GM18907 (cell line): ENCODE data around the gene VPS37B.
"Not testable (repeated sequence)": the region's sequence is repeated elsewhere in the genome, so short reads cannot be mapped to it uniquely, and the experiment has no call there.

ENCODE experiments used
- ATAC-seq: cut with Tn5 transposase; IDR thresholded peaks from one replicate; pipeline ENCODE4 v1.9.1; 2021; ENCODE audit warnings: mild to moderate bottlenecking, moderate library complexity; ENCODE audit not compliant: unreplicated experiment

VPS37B gene

DNA sequence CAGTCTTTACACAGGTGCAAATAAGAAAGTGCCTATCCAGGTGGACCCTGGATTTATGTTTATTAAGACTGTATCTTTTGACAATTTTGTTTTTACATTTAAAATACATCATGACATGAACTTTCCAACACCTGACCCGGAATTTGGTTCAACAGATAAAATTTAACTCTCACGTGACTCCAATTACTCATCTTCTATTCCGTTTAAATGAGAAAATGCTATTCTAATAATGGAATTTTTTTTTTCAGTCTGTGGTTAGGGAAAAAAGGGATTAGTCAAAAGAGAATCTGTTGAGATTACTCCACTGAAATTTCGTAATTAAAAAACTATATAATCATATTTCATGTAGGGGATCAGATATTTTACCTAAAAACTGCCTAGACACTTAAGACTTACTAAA is 11.1 kb downstream of the VPS37B start:
- ATAC-seq = no peak

DNA sequence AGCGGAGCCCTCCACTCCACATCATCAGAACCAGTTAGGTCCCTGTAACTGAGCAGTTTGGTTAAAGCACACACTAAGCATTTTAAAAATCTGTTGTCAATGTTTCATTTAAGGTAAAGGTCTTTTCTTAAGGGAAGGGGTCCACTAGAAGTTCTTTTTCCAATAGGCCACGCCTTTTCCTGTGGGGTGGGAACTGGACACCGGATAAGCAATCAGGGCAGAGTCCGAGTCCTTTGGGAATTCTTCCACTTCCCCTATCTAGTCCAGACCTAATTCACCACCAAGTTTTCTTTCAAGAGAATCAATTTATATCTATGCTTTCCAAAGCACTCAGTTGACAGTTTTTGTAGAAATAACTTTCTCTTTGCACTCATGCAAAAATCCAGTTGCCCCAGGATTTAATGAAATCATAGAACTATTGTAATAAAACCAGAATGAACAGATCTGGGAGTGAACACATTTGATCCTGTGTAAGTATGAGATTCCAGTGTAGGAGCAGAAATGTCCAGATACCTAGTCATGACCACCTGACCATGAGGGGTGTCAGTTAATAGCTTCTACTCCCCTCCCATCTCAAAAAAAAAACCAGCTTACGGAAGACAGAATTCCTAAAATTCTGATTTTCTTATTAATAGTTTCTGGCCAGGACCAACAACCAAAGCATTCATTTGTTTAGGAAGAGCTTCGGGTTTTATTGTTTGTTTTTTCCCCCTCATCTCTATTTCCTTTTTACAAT is 11.7 kb downstream of the VPS37B start:
- no peak for ATAC-seq

DNA sequence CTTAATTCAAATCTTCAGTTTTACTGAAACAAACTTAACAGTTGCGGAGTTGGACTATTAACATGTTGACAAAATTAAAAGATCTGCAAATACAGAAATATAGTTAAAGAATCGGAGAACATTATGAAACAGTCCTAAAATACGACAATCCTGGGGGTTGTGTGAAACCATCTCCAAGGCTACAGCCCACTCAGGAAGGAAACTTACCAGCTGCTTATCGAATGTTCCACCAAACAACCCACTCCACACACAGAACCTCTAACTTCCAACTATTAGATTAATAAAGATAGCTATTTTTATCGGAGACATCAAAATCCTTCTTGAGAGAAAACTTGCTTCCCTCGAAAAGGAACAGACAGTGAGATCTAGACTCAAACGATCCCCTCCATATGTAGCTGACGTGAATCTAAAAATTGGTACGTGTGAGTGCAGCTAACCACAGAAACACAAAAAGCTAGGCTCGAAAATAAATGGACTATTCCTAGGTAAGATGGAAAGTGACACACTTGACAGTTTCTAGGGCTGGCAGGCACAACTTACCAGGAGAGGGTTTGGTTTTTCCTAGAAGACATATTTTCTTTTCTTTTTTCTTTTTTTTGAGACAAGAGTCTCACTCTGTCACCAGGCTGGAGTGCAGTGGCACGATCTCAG is 12.9 kb downstream of the VPS37B start:
- no peak for ATAC-seq

DNA sequence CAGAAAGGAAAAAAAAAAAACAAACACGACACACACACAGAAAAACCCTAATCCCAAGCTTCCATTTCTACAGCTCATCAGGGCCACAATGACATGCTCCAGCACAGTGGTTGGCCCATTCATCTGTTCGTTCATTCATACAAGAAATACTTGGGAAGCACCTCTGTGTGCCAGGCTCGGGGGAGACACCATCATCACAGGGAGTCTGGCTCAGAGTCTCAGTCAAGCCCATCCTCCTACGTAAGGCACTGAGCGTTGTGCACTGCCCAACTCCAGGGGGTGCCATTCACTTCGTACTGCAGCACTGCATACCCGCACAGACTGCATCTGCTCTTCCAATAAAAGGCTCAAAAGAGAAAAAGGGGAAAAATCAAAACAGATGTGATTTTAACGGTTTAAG is 15.3 kb downstream of the VPS37B start:
- no peak for ATAC-seq

DNA sequence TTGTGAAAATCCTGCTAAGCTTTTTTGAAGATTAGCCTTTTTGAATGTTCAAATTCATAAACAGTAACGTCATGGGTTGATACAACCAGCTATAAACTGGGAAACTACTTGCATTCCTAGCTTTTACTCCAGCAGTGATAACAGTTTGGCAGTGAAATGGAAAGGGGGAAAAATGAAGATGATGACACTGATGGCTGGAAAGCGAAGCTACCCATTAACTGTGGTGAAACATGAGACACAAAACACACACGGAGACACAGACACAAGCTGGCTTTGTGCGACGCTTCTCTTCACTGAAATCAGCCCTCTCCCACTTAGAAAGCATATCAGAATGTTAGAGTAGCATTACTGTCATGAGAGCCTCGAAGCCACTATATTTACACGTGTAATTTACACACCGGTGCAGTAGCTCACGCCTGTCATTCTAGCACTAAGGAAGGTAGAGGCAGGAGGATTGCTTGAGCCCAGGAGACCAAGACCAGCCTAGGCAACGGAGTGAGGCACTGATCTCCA is 15.7 kb downstream of the VPS37B start:
- ATAC-seq = no peak

DNA sequence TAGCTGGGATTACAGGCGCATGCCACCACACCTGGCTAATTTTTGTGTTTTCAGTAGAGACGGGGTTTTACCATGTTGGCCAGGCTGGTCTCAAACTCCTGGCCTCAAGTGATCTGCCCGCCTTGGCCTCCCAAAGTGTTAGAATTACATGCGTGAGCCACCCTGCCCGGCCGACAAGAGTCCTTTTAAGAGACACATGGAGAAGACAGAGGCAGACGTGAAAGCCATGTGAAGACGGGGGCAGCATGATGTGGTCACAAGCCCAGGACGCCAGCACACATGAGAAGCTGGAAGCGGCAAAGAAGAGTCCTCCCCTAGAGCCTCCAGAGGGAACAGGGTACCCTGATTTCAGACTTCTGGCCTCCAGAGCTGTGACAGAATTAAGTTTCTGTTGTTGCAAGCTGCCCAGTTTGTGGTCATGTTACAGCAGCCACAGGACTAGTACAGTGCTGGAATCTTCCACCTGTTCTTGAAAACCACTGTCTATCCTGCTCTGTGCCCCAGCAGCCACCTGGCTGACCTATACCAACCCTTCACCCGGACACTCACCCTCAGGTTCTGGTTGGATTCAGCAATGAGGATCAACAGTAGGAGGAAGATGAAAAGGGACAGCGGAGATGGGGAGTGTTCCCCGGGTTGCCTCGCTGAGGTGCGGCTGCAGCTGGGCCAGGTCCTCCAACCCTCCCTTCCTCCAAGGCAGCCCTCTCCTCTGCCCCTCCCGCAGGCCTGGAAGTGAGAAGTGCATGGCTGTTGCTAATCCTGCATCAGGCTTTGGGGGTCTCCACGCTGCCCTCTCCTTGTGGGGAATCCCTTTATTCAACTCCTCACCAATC is 16.9 kb downstream of the VPS37B start:
- ATAC-seq = no peak

DNA sequence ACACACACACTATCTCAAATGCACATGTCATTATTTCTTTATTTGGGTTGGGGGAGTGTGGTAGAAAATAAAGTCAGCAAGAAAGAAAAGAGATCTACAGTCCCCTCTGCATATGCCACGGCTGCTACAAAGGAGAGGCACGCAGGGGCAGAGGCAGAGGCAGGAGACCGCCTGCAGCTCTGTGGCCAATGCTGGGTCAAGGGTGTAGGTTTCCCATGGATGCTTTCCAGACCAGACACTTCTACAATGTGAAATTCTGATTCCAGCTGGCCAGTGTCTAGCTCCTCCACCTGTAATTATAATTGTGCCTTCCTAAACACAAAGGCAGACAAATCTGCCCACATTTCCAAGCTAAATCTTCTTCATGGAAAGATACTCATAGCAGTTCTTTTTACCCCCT is 19.2 kb downstream of the VPS37B start:
- no peak for ATAC-seq

DNA sequence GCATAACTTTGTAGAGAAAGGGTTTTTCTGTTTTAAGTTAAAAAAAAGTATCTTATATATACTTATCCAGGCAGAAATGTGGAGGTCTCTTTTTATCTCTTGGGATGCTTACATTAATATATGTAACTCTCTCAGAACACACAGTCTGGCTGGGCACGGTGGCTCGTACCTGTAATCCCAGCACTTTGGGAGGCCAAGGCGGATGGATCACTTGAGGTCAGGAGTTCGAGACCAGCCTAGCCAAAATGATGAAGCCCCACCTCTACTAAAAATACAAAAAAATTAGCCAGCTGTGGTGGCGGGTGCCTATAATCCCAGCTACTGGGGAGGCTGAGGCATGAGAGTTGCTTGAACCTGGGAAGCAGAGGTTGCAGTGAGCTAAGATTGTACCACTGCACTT is 19.6 kb downstream of the VPS37B start:
- ATAC-seq = not testable (repeated sequence)

DNA sequence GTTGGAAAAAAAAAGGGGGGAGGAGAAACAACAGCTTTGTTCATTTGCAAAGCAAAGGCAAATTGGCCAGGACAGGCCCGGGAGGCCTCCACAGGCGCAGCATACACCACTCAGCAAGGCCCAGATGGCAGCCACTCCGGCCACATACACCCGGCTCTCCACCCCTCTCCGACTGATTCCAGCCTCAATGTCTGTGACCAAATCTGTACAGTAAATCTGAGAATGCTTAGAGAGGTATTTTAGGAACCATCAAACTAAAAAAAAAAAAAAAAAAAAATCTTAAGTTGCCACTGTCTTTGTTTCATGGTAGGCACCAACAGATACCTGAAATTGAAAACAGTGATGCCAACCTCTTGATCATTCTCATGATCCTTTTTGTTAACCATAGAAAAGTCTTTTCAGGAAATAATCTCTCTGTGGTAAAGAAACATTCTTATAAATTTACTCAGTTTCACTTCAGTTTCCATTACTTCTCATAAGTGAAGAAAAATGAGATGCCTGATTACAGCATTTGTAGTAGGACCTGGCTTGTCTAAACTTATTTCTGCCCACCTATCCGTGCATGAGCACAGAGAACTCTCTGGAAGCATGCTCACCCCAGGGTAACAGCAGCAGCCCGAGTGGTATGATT is 20.2 kb downstream of the VPS37B start:
- peak; percentile 69 for ATAC-seq

DNA sequence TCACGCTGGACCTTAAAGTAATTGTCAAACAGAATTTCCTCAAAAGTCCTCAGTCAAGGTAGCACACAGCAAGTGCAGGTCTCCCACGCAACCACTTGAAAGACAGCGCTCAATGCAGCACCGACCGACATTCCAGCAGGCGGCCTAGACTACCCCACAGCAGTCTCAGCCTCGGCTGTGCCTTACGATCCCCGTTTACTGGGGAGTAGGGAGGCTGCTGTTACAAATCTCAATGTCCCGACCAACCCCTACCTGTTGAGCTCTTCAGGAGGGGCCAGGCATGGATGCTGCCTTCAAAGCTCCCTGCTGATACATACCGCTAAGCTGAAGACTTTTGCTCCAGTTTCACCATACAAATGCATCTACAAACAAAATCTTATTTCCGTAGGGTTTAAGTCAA is 21.8 kb downstream of the VPS37B start:
- no peak for ATAC-seq

DNA sequence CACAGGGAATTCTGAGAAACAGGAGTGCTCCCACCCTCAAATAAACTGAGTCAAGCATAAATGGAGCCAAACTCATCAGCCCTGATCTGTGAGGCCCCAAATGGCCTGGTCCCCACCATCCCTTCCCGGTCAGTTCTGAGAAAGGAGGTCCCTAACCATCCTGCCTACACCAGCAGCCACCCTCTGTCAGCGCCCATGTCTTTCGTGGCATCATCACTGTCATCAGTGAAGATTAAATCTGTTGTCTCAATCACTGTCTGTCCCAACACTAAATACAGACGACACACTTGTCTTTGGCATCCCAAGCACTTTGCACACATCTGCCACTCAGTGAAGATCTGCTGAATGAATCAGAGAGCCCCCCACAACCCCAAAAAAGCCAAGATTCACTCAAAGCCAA is 22.4 kb downstream of the VPS37B start:
- ATAC-seq = no peak

DNA sequence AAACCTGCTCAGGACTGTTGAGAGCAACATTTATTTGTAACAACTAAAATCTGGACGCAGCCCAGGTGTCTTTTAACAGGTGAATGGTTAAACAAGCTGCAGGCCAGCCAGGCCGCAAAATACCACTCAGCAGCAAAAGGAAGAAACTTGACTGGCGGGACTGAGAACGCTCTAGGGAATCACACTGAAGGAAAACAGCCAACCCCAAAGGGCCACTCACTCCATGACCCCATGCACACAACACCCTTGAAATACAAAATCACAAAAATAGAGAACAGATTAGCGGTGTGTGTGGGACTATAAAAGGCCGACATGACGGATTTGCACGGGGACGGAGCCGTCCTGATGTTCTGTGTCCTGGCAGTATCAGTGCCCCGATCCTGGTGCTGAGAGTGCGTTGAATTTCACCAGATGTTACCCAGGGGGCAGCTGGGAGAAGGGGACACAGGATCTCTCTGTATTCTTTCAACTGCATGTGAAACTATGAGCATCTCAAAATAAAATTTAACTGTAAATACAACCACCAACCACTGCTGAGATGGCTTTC is 23.0 kb downstream of the VPS37B start:
- no peak for ATAC-seq

DNA sequence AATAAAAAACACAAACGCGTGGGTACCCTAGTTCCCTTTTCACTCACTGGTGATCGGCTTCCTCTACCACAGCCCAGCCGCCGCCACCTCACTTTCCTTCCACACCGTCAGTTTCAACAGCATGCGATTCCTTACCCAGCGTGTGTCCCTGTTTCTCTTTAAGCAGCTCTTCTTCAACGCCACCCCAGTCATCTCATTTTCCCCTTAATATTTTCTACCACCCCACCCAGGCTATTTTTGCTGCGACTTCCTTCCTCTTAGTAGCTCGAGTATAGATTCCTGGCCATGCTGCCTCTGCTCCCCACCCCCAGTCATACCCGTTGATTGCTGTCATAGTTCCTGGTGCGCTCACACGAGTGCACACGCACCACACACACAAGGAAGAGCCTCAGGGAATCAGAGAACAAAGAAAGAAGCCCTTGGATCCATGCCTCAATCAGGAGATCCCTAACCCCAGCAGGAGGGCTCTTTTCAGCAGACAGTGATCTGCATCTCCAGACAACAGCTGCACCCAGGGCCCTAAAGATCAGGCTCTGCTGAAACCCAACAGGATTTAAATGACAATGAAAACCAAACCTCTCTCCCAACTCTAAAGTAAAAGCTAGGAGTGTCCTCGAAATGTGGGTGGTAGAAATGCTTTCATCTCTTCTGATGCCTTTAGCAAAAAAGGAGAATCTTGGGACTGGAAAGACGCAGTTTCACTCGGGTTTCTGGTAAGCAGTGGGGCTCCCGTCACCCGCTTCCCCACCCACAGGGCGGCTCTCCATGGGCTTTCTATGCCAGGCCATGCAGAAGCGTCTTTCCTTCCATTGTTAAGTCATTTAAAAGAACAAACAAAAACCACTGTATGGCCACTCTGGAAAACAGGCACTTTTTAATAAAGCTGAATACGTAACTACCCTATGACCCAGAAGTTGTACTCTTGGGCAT is 23.8 kb downstream of the VPS37B start:
- ATAC-seq = no peak

DNA sequence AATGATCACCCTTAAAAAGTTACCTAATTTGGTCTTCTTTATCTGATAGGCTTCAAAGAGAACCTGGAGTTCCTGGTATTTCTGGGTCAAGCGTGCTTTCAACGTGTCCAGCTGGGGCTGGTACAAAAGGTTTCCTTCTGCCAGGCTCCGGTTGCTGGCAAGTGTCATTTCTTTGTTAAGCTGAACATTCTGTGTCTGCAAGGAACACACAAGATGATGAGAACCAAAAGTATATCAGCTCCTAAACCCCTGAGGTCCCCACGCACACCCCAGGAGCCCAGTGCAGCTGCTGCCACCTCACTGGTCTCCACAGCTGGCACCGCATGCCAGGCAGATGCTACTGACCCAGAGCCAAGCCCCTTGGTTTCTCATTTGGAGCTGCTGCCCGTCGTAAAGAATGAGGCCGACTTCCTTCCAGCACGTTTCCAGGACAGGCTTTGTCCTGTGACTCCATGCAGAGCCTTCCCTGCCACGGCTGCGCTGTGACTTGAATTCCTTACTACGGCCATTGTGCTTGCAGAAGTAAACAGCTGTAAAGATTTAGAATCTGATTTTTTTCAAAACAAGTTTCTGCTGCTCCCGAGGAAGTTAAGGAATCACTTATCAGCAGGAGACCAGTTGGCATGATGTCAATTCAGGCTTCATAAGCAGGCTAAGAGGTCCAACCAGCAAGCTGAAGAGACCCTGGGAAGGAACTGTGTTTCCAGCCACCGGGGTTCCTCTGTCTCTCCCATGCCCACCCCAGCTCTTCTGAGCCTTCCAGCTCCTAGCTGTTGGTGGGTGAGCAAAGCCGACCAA is 24.9 kb downstream of the VPS37B start:
- ATAC-seq = no peak

DNA sequence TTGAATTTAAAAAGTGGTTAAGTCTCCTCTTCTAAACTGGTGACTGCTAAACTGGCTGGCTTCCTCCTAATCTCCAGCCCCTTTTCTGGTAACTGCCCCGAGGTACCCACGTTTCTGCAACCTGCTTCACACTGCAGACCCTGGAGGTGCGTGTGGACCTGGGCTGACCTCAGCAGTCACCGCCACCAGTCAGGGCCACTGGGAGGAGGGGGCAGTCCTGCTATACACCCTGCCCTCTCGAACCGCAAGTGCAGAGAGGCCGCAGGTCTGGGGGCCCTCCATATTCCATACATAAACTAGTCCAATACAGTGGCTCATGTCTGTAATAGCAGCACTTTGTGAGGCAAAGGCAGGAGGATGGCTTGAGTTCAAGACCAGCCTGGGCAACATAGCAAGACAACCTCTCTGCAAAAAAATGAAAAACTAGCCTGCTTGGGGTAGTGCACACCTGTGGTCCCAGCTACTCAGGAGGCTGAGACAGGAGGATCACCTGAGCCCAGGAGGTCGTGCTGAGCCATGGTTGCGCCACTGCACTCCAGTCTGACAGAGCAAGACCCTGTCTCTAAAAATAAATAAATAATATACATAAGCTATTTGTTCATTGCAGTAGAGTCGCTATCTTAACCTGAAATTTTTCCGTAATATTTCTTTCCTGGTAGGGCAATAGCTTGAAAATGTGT is 25.6 kb downstream of the VPS37B start:
- no peak for ATAC-seq

DNA sequence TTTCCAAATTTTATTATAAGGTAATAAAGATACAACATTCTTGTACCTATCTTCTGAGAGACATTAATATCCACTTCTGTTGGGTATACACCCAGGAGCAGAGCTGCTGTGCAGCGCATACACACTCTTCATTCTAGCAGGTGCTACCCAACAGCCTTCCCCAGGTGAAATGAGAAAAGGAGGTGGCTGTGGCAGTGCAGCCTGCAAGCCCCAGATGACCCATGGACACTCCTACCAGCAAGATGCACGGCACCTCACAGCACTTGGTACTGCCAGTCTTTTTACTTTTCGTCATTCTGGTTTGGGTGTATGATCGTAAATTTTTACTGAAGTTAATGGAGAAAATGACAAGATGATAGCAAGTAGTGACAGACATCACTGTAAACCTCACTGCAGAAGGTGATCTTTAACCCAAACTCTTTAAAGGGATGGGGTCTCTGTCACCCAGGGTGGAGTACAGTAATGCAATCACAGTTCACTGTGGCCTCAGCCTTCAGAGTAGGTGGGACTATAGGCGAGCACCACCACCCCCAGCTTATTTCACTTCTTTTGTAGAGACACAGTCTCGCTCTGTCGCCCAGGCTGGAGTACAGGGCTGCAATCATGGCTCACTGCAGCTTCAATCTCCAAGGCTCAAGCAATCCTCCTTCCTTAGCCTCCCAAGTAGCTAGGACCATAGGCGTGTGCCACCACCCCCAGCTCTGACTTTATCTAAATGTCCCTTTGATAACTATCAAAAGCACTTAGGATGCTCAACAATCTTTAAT is 26.5 kb downstream of the VPS37B start:
- ATAC-seq = no peak

DNA sequence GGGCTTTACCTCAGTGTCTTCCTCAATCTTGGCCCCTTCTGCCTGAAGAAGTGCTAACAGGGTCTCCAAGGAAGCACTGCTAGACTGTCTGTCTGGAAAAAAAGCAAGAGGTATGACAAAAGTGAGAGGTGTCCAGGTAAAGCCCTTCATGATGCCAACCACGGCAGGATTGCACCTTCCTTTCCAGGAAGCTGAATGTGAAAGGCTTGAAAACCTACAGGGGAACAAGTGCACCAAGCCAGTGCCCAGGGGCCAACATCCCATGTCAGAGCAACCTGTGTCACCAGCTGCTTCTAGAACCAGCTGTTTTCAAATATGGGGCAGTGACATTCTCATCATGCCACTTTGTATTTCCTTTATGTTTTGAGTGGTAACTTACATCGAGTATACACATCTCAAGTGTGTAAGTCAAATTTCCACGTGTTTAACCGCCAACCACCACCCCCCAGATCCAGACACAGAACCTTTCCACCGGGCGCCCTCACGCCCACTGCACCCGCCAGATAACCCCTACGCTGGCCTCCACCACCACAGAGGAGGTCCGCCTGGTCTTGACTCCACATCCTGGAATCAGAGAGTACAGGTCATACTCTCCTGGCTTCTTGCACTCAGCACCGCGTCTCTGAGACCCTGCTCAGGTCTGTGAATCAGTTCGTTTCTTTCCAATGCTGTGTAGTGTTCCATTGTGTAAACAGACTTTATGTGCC is 27.3 kb downstream of the VPS37B start:
- ATAC-seq = no peak
